GM23338 (cell line): ENCODE results near the gene GNA15. TPM values are rescaled to one million over a fixed set of nuclear protein-coding genes. Genes with fewer than 3 reads are reported as not detected.

ENCODE experiments used
- ATAC-seq: fragments of 200-7000 bp; cut with Tn5 transposase; 3 replicates; pipeline ENCODE4 v1.9.1; 2020
- DNase-seq: peaks from one replicate; pipeline ENCODE4 v3.0.0-alpha.2; 2015; ENCODE audit warnings: low spot score
- H2AFZ ChIP-seq: fragments of 200-600 bp; sonication (generic); 2 replicates; pipeline ENCODE4 v1.8.0; 2016; ENCODE audit warnings: antibody characterized with exemption, mild to moderate bottlenecking, moderate library complexity
- H3F3A ChIP-seq: fragments of 200-600 bp; sonication (generic); replicated peaks from 2 replicates; pipeline ENCODE4 v1.8.0; 2017; ENCODE audit warnings: antibody characterized with exemption, mixed run types, low read depth
- H3K27ac ChIP-seq: fragments of 200-600 bp; sonication (generic); 2 replicates; pipeline ENCODE4 v1.6.1; 2016; ENCODE audit warnings: low read depth
- H3K27me3 ChIP-seq: fragments of 200-600 bp; sonication (generic); 2 replicates; pipeline ENCODE4 v1.8.0; 2016; ENCODE audit warnings: mild to moderate bottlenecking, mixed run types, moderate library complexity; ENCODE audit not compliant: insufficient read depth
- H3K36me3 ChIP-seq: fragments of 200-600 bp; sonication (generic); 2 replicates; pipeline ENCODE4 v1.8.0; 2016; ENCODE audit warnings: mild to moderate bottlenecking; ENCODE audit not compliant: insufficient read depth
- H3K4me1 ChIP-seq: fragments of 200-600 bp; sonication (generic); 2 replicates; pipeline ENCODE4 v1.8.0; 2016; ENCODE audit warnings: mild to moderate bottlenecking, moderate library complexity; ENCODE audit not compliant: insufficient read depth
- H3K4me2 ChIP-seq: fragments of 200-600 bp; sonication (generic); 2 replicates; pipeline ENCODE4 v1.7.1; 2017; ENCODE audit warnings: mixed run types
- H3K4me3 ChIP-seq: fragments of 200-600 bp; sonication (generic); 2 replicates; pipeline ENCODE4 v1.6.1; 2016; ENCODE audit warnings: mixed run types
- H3K79me2 ChIP-seq: fragments of 200-600 bp; sonication (generic); replicated peaks from 2 replicates; pipeline ENCODE4 v1.8.0; 2017; ENCODE audit warnings: mild to moderate bottlenecking; ENCODE audit not compliant: insufficient read depth
- H3K9me2 ChIP-seq: fragments of 200-600 bp; sonication (generic); 2 replicates; pipeline ENCODE4 v1.8.0; 2017; ENCODE audit not compliant: insufficient read depth
- H4K20me1 ChIP-seq: fragments of 200-600 bp; sonication (generic); replicated peaks from 2 replicates; pipeline ENCODE4 v1.8.0; 2017; ENCODE audit warnings: mild to moderate bottlenecking; ENCODE audit not compliant: insufficient read depth
- H3K27ac Mint-ChIP-seq: 2 replicates; pipeline ENCODE4 v1.8.0; 2020; ENCODE audit warnings: inconsistent platforms, mild to moderate bottlenecking, moderate library complexity, mixed read lengths
- H3K27me3 Mint-ChIP-seq: 3 replicates; pipeline ENCODE4 v1.8.0; 2022; ENCODE audit warnings: low read depth, mild to moderate bottlenecking, moderate library complexity, mixed read lengths, inconsistent platforms; ENCODE audit not compliant: insufficient read depth, poor library complexity
- H3K36me3 Mint-ChIP-seq: 3 replicates; pipeline ENCODE4 v1.8.0; 2021; ENCODE audit warnings: low read depth, mild to moderate bottlenecking, inconsistent platforms, moderate library complexity, mixed read lengths
- H3K4me1 Mint-ChIP-seq: 3 replicates; pipeline ENCODE4 v1.8.0; 2020; ENCODE audit warnings: mild to moderate bottlenecking, inconsistent platforms, mixed read lengths
- H3K4me3 Mint-ChIP-seq: 3 replicates; pipeline ENCODE4 v1.8.0; 2021; ENCODE audit warnings: moderate library complexity, mild to moderate bottlenecking, inconsistent platforms, mixed read lengths
- H3K9me3 Mint-ChIP-seq: 3 replicates; pipeline ENCODE4 v1.8.0; 2020; ENCODE audit warnings: moderate library complexity, mild to moderate bottlenecking, inconsistent platforms, mixed read lengths
- CREB1 ChIP-seq: fragments of 250-450 bp; sonication (Bioruptor Pico); IDR thresholded peaks from 2 replicates; pipeline ENCODE4 v1.5.0; 2020; ENCODE audit warnings: low read depth, mild to moderate bottlenecking, moderate library complexity
- JUNB ChIP-seq: IDR thresholded peaks from one replicate; pipeline ENCODE4 v1.6.1; 2016; ENCODE audit warnings: antibody characterized with exemption; ENCODE audit not compliant: unreplicated experiment
- STAT1 ChIP-seq: IDR thresholded peaks from one replicate; pipeline ENCODE4 v1.6.1; 2016; ENCODE audit warnings: antibody characterized with exemption; ENCODE audit not compliant: unreplicated experiment
- ZNF114 ChIP-seq: fragments of 250-450 bp; sonication (Bioruptor Pico); IDR thresholded peaks from 2 replicates; pipeline ENCODE4 v1.5.0; 2020; ENCODE audit warnings: mild to moderate bottlenecking, moderate library complexity
- ZNF331 ChIP-seq: fragments of 250-450 bp; sonication (Bioruptor Pico); IDR thresholded peaks from 2 replicates; pipeline ENCODE4 v1.5.0; 2020; ENCODE audit warnings: low read depth, mild to moderate bottlenecking, moderate library complexity
- polyA plus RNA-seq: library from polyadenylated mRNA; unstranded; fragments of >200 nt; fragmentation: Nextera tagmentation; extraction: Ambion mirVana; gene quantifications from 2 replicates; pipeline ENCODE4 v1.2.1, GENCODE V29; 2016
- total RNA-seq: library from RNA; depleted of rRNA; stranded (reverse); fragments of >200 nt; shearing (Covaris generic); gene quantifications from 2 replicates; pipeline ENCODE4 v1.2.3, GENCODE V29; 2014
- TF ChIP-seq, protein P1 (sequence below): fragments of 250-450 bp; sonication (Bioruptor Pico); IDR thresholded peaks from 2 replicates; pipeline ENCODE4 v1.5.0; 2020; ENCODE audit warnings: mild to moderate bottlenecking, moderate library complexity

Gene GNA15
- total and polyA plus RNA-seq, 2 experiments from 2014 or later = 0.14 to 0.31 TPM

DNA sequence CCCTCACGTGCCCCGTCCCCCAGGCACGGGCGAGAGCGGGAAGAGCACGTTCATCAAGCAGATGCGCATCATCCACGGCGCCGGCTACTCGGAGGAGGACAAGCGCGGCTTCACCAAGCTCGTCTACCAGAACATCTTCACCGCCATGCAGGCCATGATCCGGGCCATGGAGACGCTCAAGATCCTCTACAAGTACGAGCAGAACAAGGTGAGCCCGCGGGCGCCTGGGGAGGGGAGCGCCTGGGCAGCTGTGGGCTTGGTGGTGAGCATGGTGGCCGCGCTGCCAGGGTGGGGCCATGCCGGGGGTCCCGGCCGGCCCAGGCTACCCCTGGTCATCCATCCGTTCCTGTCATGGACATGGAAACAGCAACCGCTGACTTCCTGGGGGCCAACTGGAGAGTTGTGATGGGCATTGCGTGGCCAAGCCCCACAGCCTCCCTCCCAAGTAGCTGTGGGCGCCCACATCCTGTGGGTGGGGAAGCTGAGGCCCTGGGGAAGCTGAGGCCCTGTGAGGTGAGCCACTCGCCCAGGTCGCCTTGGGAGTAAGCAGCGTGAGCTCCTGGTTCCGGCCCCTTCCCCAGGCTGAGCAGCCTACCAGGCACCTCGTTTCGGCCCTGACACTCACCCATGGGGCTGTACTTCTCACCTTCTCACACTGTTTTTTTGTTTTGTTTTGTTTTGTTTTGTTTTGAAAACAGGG is 25.6 kb upstream of the GNA15 start:
- H3K9me2 ChIP-seq = no peaks in the 10 kb centered on the region
- ATAC-seq (no peak), DNase-seq (no peak)
- no peaks in the 10 kb centered on the region; the same call in 1 of the 2 replicates for H4K20me1 ChIP-seq
- H3K27ac ChIP-seq = no peak overlapping the region
- no peaks in the 10 kb centered on the region for H3K27me3 ChIP-seq
- Mint-ChIP-seq H3K27ac (no peak overlapping the region), H3K36me3 (peaks cover 6% of the 10 kb centered on the region; the same call in 2 of the 3 replicates), H3K4me1 (peaks cover 37% of the 10 kb centered on the region), H3K4me3 (no peak overlapping the region), H3K27me3 (peaks cover 12% of the 10 kb centered on the region), H3K9me3 (no peaks in the 10 kb centered on the region; the same call in 1 of the 3 replicates)
- H3K79me2 ChIP-seq = peaks cover 40% of the 10 kb centered on the region
- no peaks in the 10 kb centered on the region for H3K36me3 ChIP-seq
- H3K4me1 ChIP-seq = 0 out of 2 replicates have a peak, but pooled peaks cover 4% of the 10 kb centered on the region
- H3K4me2 ChIP-seq = no peak overlapping the region
- H3K4me3 ChIP-seq = no peak overlapping the region
- no peak overlapping the region for H2AFZ ChIP-seq
- no peaks in the 10 kb centered on the region for H3F3A ChIP-seq
- TF ChIP-seq JUNB (no peak), CREB1 (CRISPR knock-in tag) (no peak), STAT1 (no peak), ZNF114 (CRISPR knock-in tag) (no peak), ZNF331 (CRISPR knock-in tag) (no peak)
- TF ChIP-seq, protein P1, sequence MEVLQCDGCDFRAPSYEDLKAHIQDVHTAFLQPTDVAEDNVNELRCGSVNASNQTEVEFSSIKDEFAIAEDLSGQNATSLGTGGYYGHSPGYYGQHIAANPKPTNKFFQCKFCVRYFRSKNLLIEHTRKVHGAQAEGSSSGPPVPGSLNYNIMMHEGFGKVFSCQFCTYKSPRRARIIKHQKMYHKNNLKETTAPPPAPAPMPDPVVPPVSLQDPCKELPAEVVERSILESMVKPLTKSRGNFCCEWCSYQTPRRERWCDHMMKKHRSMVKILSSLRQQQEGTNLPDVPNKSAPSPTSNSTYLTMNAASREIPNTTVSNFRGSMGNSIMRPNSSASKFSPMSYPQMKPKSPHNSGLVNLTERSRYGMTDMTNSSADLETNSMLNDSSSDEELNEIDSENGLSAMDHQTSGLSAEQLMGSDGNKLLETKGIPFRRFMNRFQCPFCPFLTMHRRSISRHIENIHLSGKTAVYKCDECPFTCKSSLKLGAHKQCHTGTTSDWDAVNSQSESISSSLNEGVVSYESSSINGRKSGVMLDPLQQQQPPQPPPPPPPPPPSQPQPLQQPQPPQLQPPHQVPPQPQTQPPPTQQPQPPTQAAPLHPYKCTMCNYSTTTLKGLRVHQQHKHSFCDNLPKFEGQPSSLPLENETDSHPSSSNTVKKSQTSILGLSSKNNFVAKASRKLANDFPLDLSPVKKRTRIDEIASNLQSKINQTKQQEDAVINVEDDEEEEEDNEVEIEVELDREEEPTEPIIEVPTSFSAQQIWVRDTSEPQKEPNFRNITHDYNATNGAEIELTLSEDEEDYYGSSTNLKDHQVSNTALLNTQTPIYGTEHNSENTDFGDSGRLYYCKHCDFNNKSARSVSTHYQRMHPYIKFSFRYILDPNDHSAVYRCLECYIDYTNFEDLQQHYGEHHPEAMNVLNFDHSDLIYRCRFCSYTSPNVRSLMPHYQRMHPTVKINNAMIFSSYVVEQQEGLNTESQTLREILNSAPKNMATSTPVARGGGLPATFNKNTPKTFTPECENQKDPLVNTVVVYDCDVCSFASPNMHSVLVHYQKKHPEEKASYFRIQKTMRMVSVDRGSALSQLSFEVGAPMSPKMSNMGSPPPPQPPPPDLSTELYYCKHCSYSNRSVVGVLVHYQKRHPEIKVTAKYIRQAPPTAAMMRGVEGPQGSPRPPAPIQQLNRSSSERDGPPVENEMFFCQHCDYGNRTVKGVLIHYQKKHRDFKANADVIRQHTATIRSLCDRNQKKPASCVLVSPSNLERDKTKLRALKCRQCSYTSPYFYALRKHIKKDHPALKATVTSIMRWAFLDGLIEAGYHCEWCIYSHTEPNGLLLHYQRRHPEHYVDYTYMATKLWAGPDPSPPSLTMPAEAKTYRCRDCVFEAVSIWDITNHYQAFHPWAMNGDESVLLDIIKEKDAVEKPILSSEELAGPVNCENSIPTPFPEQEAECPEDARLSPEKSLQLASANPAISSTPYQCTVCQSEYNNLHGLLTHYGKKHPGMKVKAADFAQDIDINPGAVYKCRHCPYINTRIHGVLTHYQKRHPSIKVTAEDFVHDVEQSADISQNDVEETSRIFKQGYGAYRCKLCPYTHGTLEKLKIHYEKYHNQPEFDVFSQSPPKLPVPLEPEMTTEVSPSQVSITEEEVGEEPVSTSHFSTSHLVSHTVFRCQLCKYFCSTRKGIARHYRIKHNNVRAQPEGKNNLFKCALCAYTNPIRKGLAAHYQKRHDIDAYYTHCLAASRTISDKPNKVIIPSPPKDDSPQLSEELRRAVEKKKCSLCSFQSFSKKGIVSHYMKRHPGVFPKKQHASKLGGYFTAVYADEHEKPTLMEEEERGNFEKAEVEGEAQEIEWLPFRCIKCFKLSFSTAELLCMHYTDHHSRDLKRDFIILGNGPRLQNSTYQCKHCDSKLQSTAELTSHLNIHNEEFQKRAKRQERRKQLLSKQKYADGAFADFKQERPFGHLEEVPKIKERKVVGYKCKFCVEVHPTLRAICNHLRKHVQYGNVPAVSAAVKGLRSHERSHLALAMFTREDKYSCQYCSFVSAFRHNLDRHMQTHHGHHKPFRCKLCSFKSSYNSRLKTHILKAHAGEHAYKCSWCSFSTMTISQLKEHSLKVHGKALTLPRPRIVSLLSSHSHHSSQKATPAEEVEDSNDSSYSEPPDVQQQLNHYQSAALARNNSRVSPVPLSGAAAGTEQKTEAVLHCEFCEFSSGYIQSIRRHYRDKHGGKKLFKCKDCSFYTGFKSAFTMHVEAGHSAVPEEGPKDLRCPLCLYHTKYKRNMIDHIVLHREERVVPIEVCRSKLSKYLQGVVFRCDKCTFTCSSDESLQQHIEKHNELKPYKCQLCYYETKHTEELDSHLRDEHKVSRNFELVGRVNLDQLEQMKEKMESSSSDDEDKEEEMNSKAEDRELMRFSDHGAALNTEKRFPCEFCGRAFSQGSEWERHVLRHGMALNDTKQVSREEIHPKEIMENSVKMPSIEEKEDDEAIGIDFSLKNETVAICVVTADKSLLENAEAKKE (CRISPR knock-in tag) = no peak
